GM21717 (cell line): ENCODE measurements around the gene FHIT.

Source experiments
- ATAC-seq: cut with Tn5 transposase; IDR thresholded peaks from one replicate; pipeline ENCODE4 v1.9.1; 2021; ENCODE audit warnings: mild to moderate bottlenecking, moderate library complexity; ENCODE audit not compliant: unreplicated experiment

FHIT gene

GRCh38 chr3:59930170-59930569 is 1321.1 kb downstream of the FHIT start:
- no peak for ATAC-seq

- no peak for ATAC-seq
Measured at GRCh38 chr3:59927056-59927455, 1324.2 kb downstream of the FHIT start.

- ATAC-seq: no peak
Measured at GRCh38 chr3:59925946-59926345, 1325.3 kb downstream of the FHIT start.

- no peak for ATAC-seq
Measured at GRCh38 chr3:59922192-59922591, 1329.1 kb downstream of the FHIT start.

- no peak for ATAC-seq
Measured at GRCh38 chr3:59920822-59921221, 1330.4 kb downstream of the FHIT start.

GRCh38 chr3:59919586-59919985 is 1331.7 kb downstream of the FHIT start:
- no peak for ATAC-seq

GRCh38 chr3:59914251-59914650 is 1337.0 kb downstream of the FHIT start:
- ATAC-seq: no peak

- no peak for ATAC-seq
Measured at GRCh38 chr3:59913645-59914044, 1337.6 kb downstream of the FHIT start.

GRCh38 chr3:59908701-59909100 is 1342.6 kb downstream of the FHIT start:
- ATAC-seq: no peak

- no peak for ATAC-seq
Measured at GRCh38 chr3:59908280-59908679, 1343.0 kb downstream of the FHIT start.

GRCh38 chr3:59904296-59904695 is 1347.0 kb downstream of the FHIT start:
- no peak for ATAC-seq

GRCh38 chr3:59899061-59899460 is 1352.2 kb downstream of the FHIT start:
- ATAC-seq: no peak

- no peak for ATAC-seq
Measured at GRCh38 chr3:59895972-59896371, 1355.3 kb downstream of the FHIT start.

GRCh38 chr3:59894425-59895121 is 1356.7 kb downstream of the FHIT start:
- ATAC-seq: no peak

GRCh38 chr3:59890639-59891038 is 1360.6 kb downstream of the FHIT start:
- ATAC-seq: no peak

GRCh38 chr3:59886790-59887189 is 1364.5 kb downstream of the FHIT start:
- no peak for ATAC-seq

- no peak for ATAC-seq
Measured at GRCh38 chr3:59885899-59886400, 1365.3 kb downstream of the FHIT start.

- no peak for ATAC-seq
Measured at GRCh38 chr3:59885101-59885500, 1366.2 kb downstream of the FHIT start.

GRCh38 chr3:59884409-59884808 is 1366.8 kb downstream of the FHIT start:
- no peak for ATAC-seq

- no peak for ATAC-seq
Measured at GRCh38 chr3:59882746-59883145, 1368.5 kb downstream of the FHIT start.

- no peak for ATAC-seq
Measured at GRCh38 chr3:59880717-59881116, 1370.5 kb downstream of the FHIT start.

GRCh38 chr3:59879031-59879581 is 1372.1 kb downstream of the FHIT start:
- ATAC-seq: no peak

- ATAC-seq: no peak
Measured at GRCh38 chr3:59878038-59878427, 1373.2 kb downstream of the FHIT start.
